COLO668 (cell line): Measurements from ENCODE around the gene TMPRSS9.
A peak's percentile ranks its signal among the peaks of the same experiment; 100 is the strongest.

Experiments
- DNase-seq: peaks from one replicate; lab custom pipeline; 2025; ENCODE audit not compliant: unreplicated experiment; lab: John Stamatoyannopoulos, UW

Gene TMPRSS9

GRCh38 chr19:2358548-2359173, 1.4 kb upstream of the TMPRSS9 start:
- DNase-seq, result no peak

GRCh38 chr19:2360833-2361232, 768 bp downstream of the TMPRSS9 start:
- no peak for DNase-seq

- no peak for DNase-seq
Measured at GRCh38 chr19:2361246-2362045, 1.4 kb downstream of the TMPRSS9 start.

GRCh38 chr19:2362046-2362969, 2.2 kb downstream of the TMPRSS9 start:
- no peak for DNase-seq

- no peak for DNase-seq
Measured at GRCh38 chr19:2362970-2363300, 2.9 kb downstream of the TMPRSS9 start.

- DNase-seq, result no peak
Measured at GRCh38 chr19:2363419-2363818, 3.4 kb downstream of the TMPRSS9 start.

GRCh38 chr19:2365201-2365970, 5.3 kb downstream of the TMPRSS9 start:
- DNase-seq, result no peak

- DNase-seq, result no peak
Measured at GRCh38 chr19:2371656-2372055, 11.6 kb downstream of the TMPRSS9 start.

GRCh38 chr19:2372076-2372612, 12.1 kb downstream of the TMPRSS9 start:
- DNase-seq, result no peak

GRCh38 chr19:2374808-2375207, 14.7 kb downstream of the TMPRSS9 start:
- no peak for DNase-seq

- no peak for DNase-seq
Measured at GRCh38 chr19:2375353-2376121, 15.5 kb downstream of the TMPRSS9 start.

- DNase-seq, result peak; percentile 67
Measured at GRCh38 chr19:2376784-2377519, 16.9 kb downstream of the TMPRSS9 start.

GRCh38 chr19:2380567-2380966, 20.5 kb downstream of the TMPRSS9 start:
- DNase-seq, result no peak

GRCh38 chr19:2381148-2381820, 21.2 kb downstream of the TMPRSS9 start:
- DNase-seq, result no peak

- DNase-seq, result no peak
Measured at GRCh38 chr19:2382530-2383222, 22.6 kb downstream of the TMPRSS9 start.

GRCh38 chr19:2385053-2385721, 25.1 kb downstream of the TMPRSS9 start:
- DNase-seq, result peak; percentile 94
